NOMO-1 treated with DMSO at 0.1 percent for 48 hours (cell line): ENCODE data around the gene SLC11A2.
A peak's percentile ranks its signal among the peaks of the same experiment; 100 is the strongest.
"Not testable (repeated sequence)": the region's sequence is repeated elsewhere in the genome, so short reads cannot be mapped to it uniquely, and the experiment has no call there.

ENCODE experiments used
- DNase-seq: peaks from one replicate; lab custom pipeline; 2025; ENCODE audit not compliant: unreplicated experiment; lab: John Stamatoyannopoulos, UW

The SLC11A2 gene

DNA sequence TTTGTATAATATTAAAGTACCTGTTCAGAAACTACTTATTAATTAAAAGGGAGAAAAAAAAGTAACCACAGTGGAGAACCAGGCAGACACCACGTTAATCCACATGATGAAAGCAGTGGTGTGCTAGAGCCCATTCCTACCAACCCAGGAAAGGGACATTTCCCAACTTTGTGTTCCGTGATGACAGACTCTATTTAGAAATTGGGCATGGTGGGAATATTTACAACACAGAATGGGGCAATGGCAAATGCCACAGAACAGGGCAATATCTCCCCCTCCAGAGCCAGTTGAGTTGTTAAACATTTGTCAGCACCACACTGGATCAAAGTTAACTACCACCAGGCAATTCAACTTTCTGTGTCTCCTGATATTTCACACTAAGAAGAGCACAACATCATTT, 75.1 kb downstream of the SLC11A2 start:
- DNase-seq, result no peak

DNA sequence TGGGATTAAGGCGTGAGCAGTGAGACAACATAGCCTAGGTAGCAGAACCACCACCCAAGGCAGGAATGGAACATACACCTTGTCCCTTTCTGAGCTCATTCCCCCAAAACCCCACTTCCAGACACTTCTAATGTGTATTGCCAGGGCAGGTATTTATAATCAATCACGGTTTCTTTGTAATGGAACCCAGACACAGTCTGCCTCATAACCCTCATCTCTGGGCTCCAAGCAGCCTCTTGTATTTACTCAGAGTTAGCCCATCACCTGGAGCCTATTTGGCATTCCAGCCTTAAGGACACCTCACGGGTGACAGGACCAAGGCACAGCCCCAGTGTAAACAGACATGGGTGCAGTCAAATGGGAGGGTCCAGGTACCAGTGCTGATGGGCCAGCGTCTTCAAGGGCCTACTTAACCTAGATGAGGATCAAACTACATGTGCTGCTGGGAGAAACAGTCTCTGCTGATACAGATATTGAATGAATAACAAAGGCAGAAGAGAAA, 76.3 kb downstream of the SLC11A2 start:
- no peak for DNase-seq

DNA sequence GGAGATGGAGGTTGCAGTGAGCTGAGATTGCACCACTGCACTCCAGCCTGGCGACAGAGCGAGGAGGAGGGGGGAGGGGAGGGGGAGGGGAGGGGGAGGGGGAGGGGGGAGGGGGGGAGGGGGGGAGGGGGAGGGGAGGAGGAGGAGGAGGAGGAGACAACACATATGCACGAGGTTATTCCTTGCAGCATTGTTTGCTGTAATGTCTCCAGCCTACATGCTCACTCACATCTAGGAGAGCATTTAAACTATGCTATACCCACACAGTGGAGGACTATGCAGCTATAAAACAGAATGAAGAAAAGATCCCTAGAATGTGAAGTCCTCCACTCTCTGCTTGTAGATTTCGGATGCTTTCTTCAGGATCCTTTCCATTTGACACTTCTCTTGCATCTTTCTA, 77.4 kb downstream of the SLC11A2 start:
- no peak for DNase-seq

DNA sequence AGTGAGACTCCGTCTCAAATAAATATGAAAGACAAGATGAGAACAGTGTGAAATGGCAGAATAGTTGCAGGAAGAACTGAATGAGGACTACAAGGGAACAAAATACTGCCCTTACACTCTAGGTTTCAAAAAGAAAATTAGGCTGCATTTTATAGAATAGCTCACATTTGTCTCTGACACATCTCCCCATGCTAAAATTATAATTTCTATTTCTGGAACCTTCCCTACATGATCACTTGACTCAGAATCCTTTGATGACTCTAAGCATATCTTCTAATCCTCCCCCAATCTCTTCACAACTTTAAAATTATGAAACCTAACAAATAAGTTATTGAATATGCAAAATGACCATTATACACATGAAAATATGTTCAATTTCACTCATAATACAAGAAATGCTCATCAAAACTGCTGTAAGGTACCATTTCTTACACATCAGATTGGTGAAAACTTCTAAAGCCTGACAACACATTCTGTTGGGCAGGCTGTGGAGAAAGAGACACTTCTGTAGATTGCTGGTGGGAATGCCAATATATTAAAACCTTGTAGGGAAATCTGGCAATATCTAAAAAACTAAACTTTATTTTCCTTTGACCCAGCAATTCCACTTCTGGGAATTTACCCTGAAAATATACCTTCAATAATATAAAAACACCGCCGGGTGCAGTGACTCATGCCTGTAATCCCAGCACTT, 78.1 kb downstream of the SLC11A2 start:
- DNase-seq, result no peak

- DNase-seq, result no peak
Observed at GRCh38 chr12:50937653-50938052, 88.5 kb downstream of the SLC11A2 start.

GRCh38 chr12:50936821-50937530, 89.2 kb downstream of the SLC11A2 start:
- DNase-seq, result no peak

- peak; percentile 63 for DNase-seq
Observed at GRCh38 chr12:50934981-50935807, 91.0 kb downstream of the SLC11A2 start.

DNA sequence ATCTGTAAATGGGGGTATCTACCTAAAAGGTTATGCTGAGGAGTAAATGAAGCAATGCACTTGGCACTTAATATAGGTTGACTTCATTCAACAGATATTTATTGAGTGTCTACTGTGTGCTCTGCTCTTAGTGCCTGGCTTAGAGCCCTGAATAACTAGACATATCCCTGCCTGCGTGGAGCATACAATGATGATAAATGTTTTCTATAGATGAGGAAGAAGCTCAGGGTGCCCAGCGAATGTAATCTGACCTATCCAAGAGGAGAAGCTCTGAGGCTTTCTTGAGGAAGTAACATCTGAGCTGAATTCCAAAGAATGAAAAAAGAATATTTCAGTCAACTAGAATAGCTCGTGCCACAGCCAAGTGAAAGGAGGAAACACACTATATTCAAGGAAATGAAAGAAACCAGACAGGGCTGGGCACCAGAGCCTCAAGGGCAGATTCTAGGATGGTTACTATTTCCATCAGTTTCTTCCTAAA, 91.8 kb downstream of the SLC11A2 start:
- peak; percentile 46 for DNase-seq

DNA sequence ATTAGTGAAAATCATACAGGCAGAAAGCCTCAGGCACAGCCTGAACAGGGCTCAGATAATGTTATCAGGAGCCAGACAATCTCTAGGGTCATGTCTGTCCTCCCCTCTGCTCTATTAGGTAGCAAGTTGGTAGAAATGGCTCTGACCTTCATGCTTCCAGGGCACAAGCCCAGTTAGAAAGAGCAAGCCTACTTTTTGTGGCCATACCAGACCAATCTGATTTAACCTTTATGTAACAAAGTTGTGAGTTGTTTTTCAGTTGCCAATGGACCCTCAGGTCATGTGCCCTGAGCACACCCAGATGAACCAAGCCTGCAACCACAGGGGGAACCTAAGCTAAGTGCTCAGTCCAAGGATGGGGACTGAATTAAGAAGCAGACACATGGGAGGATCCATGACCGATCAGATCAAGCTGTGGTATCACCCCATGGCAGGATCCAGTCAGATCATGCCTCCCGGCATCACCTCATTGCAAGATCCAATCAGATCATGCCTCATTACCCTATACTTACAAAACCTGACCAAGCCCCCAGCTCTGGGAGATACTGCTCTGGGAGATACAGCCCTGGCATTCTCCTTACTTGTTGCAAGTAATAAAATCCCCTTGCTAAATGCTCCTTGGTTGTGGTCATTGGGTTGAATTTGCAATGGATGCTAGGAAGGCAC, 92.6 kb downstream of the SLC11A2 start:
- DNase-seq, result no peak

GRCh38 chr12:50932787-50933280, 93.3 kb downstream of the SLC11A2 start:
- peak; percentile 46 for DNase-seq

DNA sequence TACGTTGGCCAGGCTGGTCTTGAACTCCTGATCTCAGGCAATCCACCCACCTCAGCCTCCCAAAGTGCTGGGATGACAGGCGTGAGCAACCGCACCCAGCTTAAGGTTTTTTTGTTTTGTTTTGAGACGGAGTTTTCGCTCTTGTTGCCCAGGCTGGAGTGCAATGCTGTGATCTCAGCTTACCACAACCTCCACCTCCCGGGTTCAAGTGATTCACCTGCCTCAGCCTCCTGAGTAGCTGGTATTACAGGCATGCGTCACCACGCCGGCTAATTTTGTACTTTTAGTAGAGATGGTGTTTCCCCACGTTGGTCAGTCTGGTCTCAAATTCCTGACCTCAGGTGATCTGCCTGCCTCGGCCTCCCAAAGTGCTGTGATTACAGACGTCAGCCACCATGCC, 95.7 kb downstream of the SLC11A2 start:
- not testable (repeated sequence) for DNase-seq

DNA sequence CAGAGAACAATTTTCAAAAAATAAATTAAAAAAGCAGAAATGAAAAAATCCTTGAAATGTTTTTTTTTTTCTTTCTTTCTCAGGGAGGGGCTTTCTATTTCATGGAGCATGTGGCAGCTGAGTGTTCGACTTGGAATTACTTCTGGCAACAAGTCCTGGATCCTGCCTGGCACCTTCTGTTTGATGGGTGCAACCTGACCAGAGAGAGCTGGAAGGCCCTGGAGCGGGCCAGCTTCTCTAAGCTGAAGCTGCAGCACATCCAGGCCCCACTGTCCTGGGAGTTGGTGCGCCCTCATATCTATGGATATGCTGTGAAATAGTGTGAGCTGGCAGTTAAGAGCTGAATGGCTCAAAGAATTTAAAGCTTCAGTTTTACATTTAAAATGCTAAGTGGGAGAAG, 96.4 kb downstream of the SLC11A2 start:
- no peak for DNase-seq
